Measurements from ENCODE around the gene COL4A2.

Gene COL4A2

DNA sequence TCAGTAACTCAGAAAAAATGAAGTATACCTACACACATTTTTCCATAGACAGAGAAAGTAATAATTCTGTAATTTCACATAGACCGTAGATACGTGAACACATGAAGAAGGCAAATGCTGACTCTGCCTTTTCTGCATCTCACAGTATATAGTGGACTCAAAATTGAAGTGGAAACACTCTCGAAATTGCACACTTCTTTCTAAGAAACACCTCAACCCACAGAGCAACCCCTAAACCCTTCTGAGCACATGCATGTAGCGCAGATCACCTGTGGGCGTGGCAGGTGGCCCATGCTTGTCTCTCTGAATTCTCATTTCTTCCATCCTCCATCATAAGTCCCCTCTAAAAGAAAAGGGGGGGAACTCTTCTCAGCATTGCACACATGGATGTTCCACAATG, 34.9 kb upstream of the COL4A2 start:
- no peak for DNase-seq (ENCODE audit: low read depth in 1 of 2, low spot score in 1 of 2)

DNA sequence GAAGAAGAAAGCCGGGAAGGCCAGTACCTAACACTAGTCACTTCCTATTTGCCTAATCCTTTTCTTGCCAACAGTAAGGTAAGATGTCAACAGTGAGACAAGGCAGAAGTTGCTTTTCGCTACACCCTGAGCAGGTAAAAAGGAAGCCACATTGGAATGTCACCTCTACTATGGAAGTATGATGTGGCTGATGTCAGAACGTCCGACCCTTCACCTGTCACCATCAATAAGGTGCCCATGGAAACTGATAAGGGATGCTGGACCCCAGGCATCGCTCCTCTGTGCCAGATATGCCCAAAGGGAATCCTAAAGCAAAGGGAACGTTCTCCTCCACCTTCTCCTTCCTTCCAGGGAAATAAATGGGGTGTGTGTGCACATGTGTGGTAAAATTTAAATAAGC, 34.4 kb upstream of the COL4A2 start:
- no peak for DNase-seq (ENCODE audit: low read depth in 1 of 2, low spot score in 1 of 2)

GRCh38 chr13:110273254-110273653, 33.8 kb upstream of the COL4A2 start:
- no peak for DNase-seq (ENCODE audit: low read depth in 1 of 2, low spot score in 1 of 2)

DNA sequence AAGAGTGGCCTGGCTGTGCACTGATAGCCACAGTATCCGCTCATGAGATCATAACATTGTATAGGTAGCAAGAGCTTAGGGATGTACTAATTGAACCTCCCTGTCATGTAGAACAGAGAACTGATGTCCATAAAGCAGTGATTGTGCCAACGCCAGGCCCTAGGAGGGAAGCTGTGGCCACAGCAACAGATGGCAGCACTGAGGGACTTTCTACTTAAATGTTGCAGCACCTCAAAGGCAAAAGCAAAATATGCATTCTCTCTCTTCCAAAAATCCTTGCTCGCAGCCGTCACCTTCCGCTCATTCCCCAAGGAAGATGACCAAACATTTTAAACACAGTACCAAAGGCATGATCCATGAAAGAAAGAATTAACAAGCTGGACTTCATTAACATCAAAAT, 32.4 kb upstream of the COL4A2 start:
- no peak for DNase-seq (ENCODE audit: low read depth in 1 of 2, low spot score in 1 of 2)

- DNase-seq (ENCODE audit: low read depth in 1 of 2, low spot score in 1 of 2), result no peak
Measured at GRCh38 chr13:110275931-110276552, 31.0 kb upstream of the COL4A2 start.

DNA sequence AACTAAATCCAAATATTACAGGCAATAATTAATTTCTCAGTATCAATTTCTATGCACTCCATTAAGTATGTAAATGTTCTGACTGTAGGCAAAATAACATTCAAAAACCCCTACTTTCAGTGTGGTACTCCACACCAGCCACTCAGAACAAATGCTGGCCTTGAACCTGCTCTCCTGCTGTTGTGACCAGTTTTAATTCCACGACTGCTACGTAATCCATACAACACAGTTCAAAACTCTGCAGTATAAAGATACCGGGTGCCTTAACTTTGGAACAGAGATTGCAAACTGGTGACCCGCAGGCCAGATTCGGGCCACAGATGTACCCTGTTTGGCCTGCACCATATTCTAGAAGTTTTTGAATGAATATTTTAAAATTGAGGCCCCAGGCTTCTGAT, 30.5 kb upstream of the COL4A2 start:
- no peak for DNase-seq (ENCODE audit: low read depth in 1 of 2, low spot score in 1 of 2)

DNA sequence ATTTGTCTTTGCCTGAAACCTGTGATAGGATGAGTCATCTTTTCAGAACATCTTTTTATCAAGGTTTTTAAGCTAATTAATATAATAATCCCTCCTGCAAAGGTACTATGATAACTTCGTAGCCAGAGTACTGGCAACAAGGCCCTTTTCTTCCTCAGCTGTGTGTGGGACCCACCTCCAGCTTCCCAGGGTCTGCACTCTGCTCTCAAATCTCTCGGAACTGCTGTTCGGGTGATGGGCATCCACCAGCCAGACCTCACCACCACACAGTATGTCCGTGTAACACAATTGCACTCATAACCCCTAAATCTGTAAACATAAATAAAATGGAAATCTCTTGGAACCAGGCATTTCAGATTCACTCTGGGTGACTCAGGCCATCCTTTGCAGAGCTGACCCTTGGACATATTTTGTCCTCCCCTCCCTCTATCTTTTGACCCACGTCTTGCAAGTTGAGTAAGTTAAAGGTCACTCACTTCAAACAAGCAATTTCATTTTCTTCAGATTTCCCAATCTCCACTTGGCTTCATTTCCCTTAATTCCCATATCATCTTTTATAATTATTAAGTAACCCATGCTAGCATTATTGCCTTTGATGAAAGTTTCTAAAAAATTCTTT, 29.6 kb upstream of the COL4A2 start:
- no peak for DNase-seq (ENCODE audit: low read depth in 1 of 2, low spot score in 1 of 2)

DNA sequence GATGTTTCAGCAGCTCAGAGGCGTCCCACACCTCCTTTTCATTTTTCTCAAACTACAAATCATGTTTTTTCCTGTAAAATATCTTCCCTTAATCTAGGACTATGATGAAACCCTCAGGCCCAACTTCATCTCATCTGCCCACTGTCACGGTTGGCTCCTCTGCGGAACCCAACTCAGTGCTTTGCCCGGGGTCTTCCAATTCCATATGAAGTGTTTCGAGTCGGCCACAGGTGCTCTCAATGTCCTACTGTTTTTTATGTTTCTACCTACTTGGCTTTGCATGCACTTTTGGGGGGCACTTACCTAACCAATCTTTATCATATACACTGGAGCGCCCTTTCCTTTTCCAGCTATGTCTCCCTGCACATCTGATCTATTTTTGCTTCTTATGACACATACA, 28.2 kb upstream of the COL4A2 start:
- no peak for DNase-seq (ENCODE audit: low read depth in 1 of 2, low spot score in 1 of 2)

GRCh38 chr13:110279684-110280083, 27.4 kb upstream of the COL4A2 start:
- DNase-seq (ENCODE audit: low read depth in 1 of 2, low spot score in 1 of 2), result no peak

GRCh38 chr13:110280231-110280813, 26.8 kb upstream of the COL4A2 start:
- DNase-seq (ENCODE audit: low read depth in 1 of 2, low spot score in 1 of 2), result no peak

DNA sequence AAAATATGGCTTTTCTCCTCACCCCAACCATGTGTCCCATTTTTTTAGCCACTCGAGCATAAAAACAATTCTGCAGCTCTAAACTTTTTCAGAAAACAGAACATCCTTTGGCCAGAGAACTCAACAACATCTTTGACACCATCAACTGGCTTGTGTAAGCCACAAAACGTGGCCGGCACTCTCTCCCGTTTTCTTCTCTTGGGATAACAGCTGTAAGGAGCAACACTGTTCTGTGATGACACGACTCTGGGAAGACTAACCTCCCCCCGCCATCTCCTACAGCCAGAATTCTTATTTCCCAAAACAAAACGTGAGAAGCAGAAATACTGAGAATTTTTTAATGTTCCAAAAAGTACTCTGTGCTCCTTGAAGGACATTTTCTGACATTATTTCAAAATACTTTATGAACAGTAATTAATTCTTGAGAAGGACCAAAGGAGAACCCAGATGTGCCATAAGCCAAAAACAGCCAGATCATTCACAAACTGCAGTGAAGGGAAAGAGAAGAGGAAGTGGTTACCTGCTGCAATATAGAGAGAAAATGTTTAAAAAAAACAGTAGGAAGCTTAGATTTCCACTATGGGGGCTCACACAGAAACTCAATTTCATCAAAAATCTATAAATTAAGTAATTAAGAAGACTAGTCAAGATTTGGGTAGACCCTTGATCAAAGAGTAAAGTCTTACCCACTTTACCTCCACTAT, 25.9 kb upstream of the COL4A2 start:
- DNase-seq (ENCODE audit: low read depth in 1 of 2, low spot score in 1 of 2), result no peak

GRCh38 chr13:110281736-110282135, 25.3 kb upstream of the COL4A2 start:
- no peak for DNase-seq (ENCODE audit: low read depth in 1 of 2, low spot score in 1 of 2)

DNA sequence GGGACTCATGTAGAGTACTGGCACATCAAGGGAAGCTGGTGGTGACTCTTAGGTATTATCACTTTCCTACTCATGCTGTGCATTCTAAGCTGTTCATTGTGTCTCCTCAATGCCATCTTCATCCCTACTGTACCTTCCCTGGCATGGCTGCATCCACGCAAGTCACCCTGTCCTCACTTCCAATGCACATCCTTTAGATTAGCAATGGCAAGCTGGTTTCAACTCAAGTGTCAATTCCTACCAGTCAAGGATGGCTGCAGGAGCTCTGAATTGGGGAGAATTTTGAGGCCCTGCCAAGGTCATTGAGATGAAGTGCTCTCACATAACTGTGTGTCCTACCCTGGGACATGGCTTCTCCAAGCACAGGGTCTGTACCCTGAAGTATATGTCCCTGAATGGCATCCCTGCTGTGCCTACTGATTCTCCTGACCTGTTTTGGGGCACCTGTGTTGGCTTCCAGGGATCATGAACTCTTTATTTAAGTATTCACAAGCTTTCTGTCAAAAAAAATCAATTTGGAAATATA, 24.7 kb upstream of the COL4A2 start:
- DNase-seq (ENCODE audit: low read depth in 1 of 2, low spot score in 1 of 2), result no peak

DNA sequence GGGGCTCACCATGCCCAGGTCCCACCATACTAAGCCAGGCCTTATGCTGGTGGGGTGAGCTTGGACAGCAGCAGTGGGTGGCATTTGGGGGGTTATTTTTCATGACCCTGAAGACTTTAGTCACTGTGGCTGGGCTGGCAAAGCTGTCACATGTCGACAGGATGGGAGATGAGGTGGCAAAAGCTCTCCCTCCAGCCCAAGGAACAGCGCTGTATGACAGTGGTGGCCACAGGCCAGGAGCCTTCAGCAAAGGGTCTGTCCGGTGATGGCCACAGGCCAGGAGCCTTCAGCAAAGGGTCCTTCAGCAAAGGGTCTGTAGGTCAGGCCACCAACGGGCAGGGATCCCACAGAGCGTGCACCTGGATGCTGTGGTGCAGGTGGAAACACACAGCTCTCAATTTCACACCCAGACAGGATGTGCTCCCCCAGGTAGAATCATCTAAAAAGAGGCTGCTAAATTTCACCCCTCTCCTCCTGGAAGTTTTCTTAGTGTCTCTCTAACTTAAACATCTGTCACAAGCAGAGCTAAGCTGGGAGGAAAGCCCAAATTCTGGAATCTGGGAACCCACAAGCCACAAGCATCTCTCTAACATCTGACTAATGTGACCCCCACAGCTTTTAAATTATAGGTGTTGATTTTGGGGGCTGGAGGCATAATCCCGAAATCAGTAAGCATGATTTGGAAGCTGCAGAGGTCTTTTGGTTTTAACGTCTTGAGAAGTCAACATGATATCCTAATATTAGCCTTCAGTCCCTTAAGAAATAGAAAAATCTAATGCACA, 23.2 kb upstream of the COL4A2 start:
- no peak for DNase-seq (ENCODE audit: low read depth in 1 of 2, low spot score in 1 of 2)

- DNase-seq (ENCODE audit: low read depth in 1 of 2, low spot score in 1 of 2), result no peak
Measured at GRCh38 chr13:110284779-110285484, 22.2 kb upstream of the COL4A2 start.

DNA sequence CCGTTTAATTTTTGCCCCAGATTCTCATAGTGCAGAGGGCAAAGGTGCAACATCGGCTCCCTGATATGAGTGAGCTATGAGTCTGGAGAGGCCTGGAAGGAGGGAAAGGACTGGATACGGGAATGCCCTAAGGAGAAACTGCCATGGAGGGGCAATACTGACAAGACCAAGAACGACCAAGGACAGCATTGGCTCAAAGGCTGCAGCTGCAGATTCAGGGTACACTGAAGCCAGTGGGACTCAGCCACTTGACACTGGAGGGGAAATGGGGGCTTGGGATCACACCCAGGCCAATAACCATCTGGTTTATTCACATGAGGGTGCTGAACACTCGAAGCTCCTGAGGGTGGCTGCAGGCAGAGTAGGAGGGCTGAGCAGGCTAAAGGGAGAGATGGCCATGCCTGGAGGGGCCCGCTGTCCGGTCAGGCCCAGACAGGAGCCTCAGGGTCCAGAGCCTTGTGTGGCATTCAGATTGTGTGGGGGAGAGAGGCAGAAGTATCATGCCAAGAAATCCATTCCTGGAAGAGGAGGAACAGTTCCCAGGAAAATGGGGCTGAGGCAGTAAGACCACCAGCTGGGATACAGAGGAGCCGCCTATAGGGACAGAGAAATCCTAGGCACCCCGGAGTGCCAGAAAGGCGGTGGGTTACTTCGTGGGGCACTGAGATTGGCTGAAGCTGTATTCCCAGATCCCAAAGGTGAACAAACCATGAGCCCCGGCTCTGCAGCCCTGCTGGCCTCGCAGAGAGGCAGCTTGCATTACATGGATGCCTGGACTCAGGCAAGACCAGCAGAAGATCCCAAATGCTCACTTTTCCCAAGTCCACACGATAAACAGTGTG, 20.9 kb upstream of the COL4A2 start:
- DNase-seq (ENCODE audit: low read depth in 1 of 2, low spot score in 1 of 2), result no peak

DNA sequence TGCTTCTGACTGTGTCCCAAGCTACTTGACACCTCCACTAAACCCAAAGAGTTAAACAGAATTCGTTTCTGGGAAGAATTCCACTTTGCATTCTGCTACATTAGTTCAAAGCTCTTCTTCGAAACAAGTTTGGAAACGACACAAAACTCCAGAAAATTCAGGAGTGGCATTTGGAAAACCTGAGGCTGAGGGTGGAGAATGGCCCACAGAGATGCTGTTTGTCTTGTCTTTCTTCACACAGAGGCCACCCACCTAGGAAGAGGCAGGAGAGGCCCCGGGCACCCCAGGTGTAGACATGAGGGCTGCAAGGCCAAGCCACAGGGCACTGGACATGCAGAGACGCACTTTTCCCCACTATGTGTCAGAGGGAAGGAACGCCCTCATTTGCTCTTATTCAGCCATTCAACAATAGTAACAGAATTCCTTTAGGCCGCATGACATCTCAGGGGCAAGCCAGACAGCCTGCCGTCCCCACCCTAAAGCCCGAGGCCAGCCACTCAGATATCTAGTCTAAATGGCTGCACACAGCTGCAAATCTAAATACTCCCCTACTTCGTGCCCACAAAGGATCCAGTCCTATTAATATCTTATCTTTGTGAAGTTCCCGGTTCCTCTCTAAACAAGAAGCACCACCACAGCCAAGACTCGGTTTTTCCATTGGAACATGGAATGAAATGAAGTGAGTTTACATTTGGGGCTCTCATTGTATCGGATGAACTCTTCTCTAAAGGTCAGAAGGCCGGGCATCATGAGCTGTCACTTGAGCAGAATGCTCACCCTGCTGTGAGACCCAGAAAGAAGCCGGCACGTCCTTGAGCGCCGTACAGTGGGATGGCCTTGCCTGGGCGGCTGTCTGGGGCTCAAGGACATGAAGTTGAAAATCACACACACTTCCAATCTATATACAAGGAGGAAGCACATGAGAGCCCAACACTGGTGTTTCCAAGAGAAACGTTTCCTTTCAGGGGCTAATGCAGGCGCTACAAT, 20.0 kb upstream of the COL4A2 start:
- no peak for DNase-seq (ENCODE audit: low read depth in 1 of 2, low spot score in 1 of 2)

- DNase-seq (ENCODE audit: low read depth in 1 of 2, low spot score in 1 of 2), result no peak
Measured at GRCh38 chr13:110289174-110289573, 17.9 kb upstream of the COL4A2 start.

DNA sequence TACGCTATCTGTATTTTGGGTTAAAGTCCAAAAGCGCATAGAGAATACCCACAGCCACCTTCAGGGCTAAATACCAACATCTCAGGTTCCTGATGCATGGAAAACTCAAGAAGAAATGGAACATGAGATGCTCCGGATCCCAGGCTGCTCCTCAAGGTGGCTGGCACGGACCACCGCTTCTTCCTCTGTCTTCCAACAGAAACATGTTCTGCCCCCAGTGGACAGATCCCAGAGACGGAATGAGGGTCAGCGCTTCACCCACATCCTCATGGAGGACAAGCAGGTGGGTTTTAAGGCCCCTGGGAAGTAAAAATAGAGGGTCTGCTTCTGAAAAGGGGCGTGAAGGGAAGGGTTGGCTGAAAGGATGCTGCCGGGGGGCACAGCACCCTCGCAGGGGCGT, 17.4 kb upstream of the COL4A2 start:
- no peak for DNase-seq (ENCODE audit: low read depth in 1 of 2, low spot score in 1 of 2)
